Right ventricle myocardium inferior (tissue), 1 donor: Measurements from ENCODE around the gene DYNC2I2. TPM values are rescaled to one million over a fixed set of nuclear protein-coding genes. Genes with fewer than 3 reads are reported as not detected.
A peak's percentile ranks its signal among the peaks of the same experiment; 100 is the strongest.

Experiments
- ATAC-seq: fragments of 200-7000 bp; cut with Tn5 transposase; one replicate; pipeline ENCODE4 v1.9.1; 2020; ENCODE audit warnings: mild to moderate bottlenecking, moderate library complexity
- DNase-seq: peaks from one replicate; pipeline ENCODE4 v3.0.0; 2021; ENCODE audit errors: missing footprints
- intact Hi-C: fragments of 100-400 bp; cut with DNase I; formaldehyde crosslinking; loops from one replicate; pipeline ENCODE4 v1.11.0; 2022
- total RNA-seq: library from RNA; stranded (reverse); fragmentation: NEBNext Ultra II Directional; extraction: Animal tissue kit (Norgen Biotek cat#: 25700); gene quantifications from one replicate; pipeline ENCODE4 v1.2.1, GENCODE V29; 2021
- donor health status: DM: no; HTN: yes; CAD: no; lungs with severe emphysema.

Gene DYNC2I2
- total RNA-seq, 1 donor from 2014 or later, result 40.1 TPM

- intact Hi-C loops, result no loop called here
- peak; percentile 97 for ATAC-seq
These were observed 28.1 kb downstream of the DYNC2I2 start for GRCh38 chr9:128628471-128629048.

GRCh38 chr9:128627906-128628305, 28.7 kb downstream of the DYNC2I2 start:
- no peak for DNase-seq
- intact Hi-C loops, result no loop called here
- ATAC-seq, result peak; percentile 1

More at GRCh38 chr9:128628471-128629048, 28.1 kb downstream of the DYNC2I2 start:
- peak; percentile 87 for DNase-seq

GRCh38 chr9:128627127-128627715, 29.4 kb downstream of the DYNC2I2 start:
- intact Hi-C loops, result no loop called here
- DNase-seq (no peak), ATAC-seq (no peak)

GRCh38 chr9:128626181-128626580, 30.5 kb downstream of the DYNC2I2 start:
- intact Hi-C loops, result no loop called here
- DNase-seq, result no peak
- no peak for ATAC-seq

GRCh38 chr9:128625391-128626146, 31.1 kb downstream of the DYNC2I2 start:
- ATAC-seq (no peak), DNase-seq (no peak)
- intact Hi-C loops, result no loop called here

- intact Hi-C loops, result no loop called here
- DNase-seq, result no peak
- ATAC-seq, result no peak
These were observed 32.1 kb downstream of the DYNC2I2 start for GRCh38 chr9:128624566-128624965.

- no peak for ATAC-seq
These were observed 34.8 kb downstream of the DYNC2I2 start for GRCh38 chr9:128621730-128622455.

GRCh38 chr9:128619779-128620178, 36.9 kb downstream of the DYNC2I2 start:
- DNase-seq (no peak), ATAC-seq (no peak)
- intact Hi-C loops, result no loop called here

More at GRCh38 chr9:128621730-128622455, 34.8 kb downstream of the DYNC2I2 start:
- intact Hi-C loops, result no loop called here
- DNase-seq, result no peak

GRCh38 chr9:128619127-128619526, 37.5 kb downstream of the DYNC2I2 start:
- intact Hi-C loops, result no loop called here
- ATAC-seq (no peak), DNase-seq (no peak)

GRCh38 chr9:128617943-128618342, 38.7 kb downstream of the DYNC2I2 start:
- intact Hi-C loops, result no loop called here
- DNase-seq, result no peak
- no peak for ATAC-seq

- no peak for DNase-seq
- no peak for ATAC-seq
- intact Hi-C loops, result no loop called here
These were observed 41.1 kb downstream of the DYNC2I2 start for GRCh38 chr9:128615571-128615970.

- no peak for DNase-seq
- no peak for ATAC-seq
- intact Hi-C loops, result loop anchor here (5.0 kb wide), 1 partner anchor 47 kb away; no protein-coding TSS in a partner anchor
These were observed 41.9 kb downstream of the DYNC2I2 start for GRCh38 chr9:128614728-128615127.

GRCh38 chr9:128611600-128612394, 44.9 kb downstream of the DYNC2I2 start:
- DNase-seq (no peak), ATAC-seq (no peak)
- intact Hi-C loops, result loop anchor here (5.0 kb wide), 1 partner anchor 44 kb away; no protein-coding TSS in a partner anchor

- intact Hi-C loops, result loop anchor here (5.0 kb wide), 1 partner anchor 44 kb away; no protein-coding TSS in a partner anchor
- ATAC-seq (no peak), DNase-seq (no peak)
These were observed 45.8 kb downstream of the DYNC2I2 start for GRCh38 chr9:128610897-128611296.

- intact Hi-C loops, result loop anchor here (10.0 kb wide), 1 partner anchor 367 kb away; no protein-coding TSS in a partner anchor
- peak; percentile 96 for ATAC-seq
- peak; percentile 80 for DNase-seq
These were observed 48.9 kb downstream of the DYNC2I2 start for GRCh38 chr9:128607642-128608350.

GRCh38 chr9:128603697-128604096, 53.0 kb downstream of the DYNC2I2 start:
- intact Hi-C loops, result loop anchor here (10.0 kb wide), 1 partner anchor 371 kb away; no protein-coding TSS in a partner anchor
- no peak for DNase-seq
- no peak for ATAC-seq

GRCh38 chr9:128600099-128600498, 56.5 kb downstream of the DYNC2I2 start:
- DNase-seq, result no peak
- intact Hi-C loops, result loop anchor here (10.0 kb wide), 1 partner anchor 375 kb away; no protein-coding TSS in a partner anchor
- ATAC-seq, result no peak

- ATAC-seq, result no peak
- no peak for DNase-seq
- intact Hi-C loops, result no loop called here
These were observed 61.2 kb downstream of the DYNC2I2 start for GRCh38 chr9:128595471-128595870.
